Measurements from ENCODE around the gene KCNH6.

KCNH6 gene

DNA sequence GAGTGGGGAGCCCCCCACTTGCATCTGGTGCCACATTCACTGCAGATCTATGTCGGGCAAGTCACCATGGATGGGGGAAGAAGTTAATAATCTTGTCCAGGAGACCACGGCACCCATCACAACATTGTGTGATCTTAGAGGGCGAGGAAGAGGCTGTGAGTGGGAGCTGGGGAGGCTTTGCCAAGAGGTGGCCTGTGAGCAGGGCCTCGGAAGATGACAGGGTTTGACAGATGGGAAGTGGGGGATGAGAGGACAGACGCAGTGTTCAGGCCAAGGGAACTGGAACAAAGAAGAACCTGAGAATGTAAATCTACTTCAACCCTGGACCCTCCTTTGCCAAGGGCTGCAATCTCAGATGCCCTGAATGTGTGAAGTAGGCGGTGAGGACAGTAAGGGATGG lies 33.9 kb upstream of the KCNH6 start:
- DNase-seq = no peak

- DNase-seq = no peak
These were observed 32.8 kb upstream of the KCNH6 start for GRCh38 chr17:63490329-63490728.

DNA sequence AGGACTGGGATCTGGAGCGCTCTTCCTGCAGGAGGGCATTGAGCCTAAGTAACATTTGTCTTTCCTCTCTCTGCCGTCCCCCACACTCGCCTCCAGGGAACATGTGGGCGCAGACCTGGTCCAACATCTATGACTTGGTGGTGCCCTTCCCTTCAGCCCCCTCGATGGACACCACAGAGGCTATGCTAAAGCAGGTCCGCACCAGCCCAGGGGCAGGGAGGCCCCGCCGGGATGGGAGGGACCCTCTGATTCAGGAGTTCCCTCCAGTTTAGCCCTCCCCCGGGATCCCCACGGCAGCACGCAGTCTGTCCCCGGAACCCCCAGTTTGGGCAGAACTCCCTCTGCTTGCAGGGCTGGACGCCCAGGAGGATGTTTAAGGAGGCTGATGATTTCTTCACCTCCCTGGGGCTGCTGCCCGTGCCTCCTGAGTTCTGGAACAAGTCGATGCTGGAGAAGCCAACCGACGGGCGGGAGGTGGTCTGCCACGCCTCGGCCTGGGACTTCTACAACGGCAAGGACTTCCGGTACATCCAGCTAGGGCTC lies 32.2 kb upstream of the KCNH6 start:
- no peak for DNase-seq

DNA sequence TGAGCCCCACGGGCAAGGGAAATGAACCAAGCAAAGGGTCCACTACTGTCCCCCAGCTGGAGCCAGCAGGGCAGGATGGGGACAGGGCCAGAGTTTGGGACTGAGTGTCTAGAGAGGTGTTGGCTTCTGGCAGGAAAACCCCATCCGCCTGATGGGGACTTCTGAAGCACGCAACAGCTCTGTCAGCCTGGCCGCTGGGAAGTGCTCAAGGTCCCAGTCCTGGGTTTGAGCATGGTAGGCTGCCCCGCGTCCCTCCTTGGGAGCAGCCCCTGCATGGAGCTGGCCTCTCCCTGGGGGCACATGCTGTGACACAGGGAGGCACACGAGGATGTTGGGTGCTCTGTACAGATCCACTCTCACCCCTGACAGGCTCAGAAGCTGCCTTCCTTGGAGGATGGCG lies 31.7 kb upstream of the KCNH6 start:
- no peak for DNase-seq

- DNase-seq = no peak
These were observed 31.1 kb upstream of the KCNH6 start for GRCh38 chr17:63491977-63492618.

- DNase-seq = no peak
These were observed 30.2 kb upstream of the KCNH6 start for GRCh38 chr17:63492940-63493339.

GRCh38 chr17:63493411-63493810 lies 29.7 kb upstream of the KCNH6 start:
- DNase-seq = no peak

- DNase-seq = no peak
These were observed 28.7 kb upstream of the KCNH6 start for GRCh38 chr17:63494300-63494928.

GRCh38 chr17:63495491-63495890 lies 27.7 kb upstream of the KCNH6 start:
- DNase-seq = no peak

- no peak for DNase-seq
These were observed 27.0 kb upstream of the KCNH6 start for GRCh38 chr17:63496177-63496576.

DNA sequence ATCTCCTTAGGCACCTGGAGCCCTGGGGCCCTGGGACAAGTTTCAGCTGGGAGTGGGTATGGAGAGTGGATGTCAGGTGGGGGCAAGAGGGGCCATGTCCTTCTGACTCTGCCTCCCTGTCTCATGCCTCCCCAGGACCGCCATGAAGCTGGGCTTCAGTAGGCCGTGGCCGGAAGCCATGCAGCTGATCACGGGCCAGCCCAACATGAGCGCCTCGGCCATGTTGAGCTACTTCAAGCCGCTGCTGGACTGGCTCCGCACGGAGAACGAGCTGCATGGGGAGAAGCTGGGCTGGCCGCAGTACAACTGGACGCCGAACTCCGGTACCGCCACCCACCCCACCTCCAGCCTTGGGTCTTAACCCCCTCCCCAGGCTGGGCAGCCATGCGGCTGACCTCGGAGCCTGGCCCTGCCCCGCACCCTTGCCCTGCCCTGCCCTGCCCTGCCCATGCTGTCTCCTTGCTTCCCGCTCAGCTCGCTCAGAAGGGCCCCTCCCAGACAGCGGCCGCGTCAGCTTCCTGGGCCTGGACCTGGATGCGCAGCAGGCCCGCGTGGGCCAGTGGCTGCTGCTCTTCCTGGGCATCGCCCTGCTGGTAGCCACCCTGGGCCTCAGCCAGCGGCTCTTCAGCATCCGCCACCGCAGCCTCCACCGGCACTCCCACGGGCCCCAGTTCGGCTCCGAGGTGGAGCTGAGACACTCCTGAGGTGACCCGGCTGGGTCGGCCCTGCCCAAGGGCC lies 26.3 kb upstream of the KCNH6 start:
- no peak for DNase-seq

GRCh38 chr17:63497708-63498483 lies 25.3 kb upstream of the KCNH6 start:
- no peak for DNase-seq

- DNase-seq = no peak
These were observed 24.4 kb upstream of the KCNH6 start for GRCh38 chr17:63498626-63499195.

DNA sequence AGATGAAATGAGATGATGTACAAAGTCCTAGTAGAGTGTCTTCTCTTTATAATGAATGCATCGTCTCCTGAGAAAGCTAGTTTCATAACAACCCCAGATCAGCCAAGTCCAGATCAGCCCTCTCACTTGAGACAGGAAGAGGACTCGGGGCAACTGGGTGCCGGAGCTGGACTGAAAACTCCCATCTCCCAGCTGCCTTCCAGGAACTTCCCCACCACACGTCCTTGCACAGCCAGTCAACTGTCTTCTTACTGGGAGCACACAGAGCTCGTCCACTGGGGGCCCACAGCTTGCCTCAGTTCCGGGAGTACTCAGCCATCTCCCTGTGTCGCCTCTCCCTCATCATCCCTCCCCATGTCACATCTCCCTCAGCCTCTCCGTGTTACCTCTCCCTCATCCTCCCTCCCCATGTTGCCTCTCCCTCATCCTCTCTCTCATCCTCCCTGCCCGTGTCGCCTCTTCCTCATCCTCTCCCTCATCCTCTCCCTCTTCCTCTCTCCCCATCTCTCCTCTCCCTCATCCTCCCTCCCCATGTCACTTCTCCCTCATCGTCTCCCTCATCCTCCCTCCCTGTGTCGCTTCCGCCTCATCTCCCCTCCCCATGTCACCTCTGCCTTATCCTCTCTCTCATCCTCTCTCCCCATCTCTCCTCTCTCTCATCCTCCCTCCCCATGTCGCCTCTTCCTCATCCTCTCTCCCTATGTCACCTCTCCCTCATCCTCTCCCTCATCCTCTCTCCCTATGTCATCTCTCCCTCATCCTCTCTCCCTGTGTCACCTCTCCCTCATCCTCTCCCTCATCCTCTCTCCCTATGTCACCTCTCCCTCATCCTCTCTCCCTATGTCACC lies 22.4 kb upstream of the KCNH6 start:
- no peak for DNase-seq

GRCh38 chr17:63503341-63503705 lies 19.8 kb upstream of the KCNH6 start:
- DNase-seq = no peak

- no peak for DNase-seq
These were observed 18.9 kb upstream of the KCNH6 start for GRCh38 chr17:63504261-63504660.

DNA sequence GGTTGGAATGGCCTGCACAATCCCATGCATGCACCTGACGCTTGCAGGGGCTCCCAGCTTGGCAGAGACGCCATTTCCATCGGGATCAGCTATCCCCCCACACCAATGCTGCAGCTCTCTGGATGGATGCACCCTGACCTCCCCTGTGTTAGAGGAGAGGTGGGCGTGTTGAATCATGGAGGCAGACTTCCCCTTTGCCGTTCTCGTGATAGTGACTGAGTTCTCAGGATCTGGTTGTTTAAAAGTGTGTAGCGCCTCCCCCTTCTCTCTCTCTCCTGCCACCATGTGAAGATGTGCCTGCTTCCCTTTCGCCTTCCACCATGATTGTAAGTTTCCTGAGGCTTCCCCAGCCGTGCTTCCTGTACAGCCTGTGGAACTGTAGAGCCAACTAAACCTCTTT lies 17.8 kb upstream of the KCNH6 start:
- DNase-seq = no peak

DNA sequence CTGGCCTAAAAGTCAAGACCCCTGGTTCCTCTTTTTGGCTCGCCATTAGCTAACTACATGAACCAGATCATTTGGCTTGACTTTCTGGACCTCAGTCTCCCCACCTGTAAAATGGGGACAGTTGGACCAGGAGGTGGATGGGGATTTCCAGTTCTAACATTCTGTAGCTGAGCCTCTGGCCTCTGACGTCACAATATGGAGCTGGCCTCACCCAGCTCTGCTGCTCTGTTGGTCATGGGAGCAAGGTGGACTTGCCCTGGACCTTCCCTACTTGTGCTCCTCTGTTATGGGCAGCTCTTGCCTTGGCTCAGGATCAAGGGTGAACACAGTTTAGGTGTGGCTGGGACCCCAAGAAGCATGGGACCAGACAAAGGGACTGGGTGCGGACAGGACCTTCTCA lies 16.5 kb upstream of the KCNH6 start:
- DNase-seq = no peak

DNA sequence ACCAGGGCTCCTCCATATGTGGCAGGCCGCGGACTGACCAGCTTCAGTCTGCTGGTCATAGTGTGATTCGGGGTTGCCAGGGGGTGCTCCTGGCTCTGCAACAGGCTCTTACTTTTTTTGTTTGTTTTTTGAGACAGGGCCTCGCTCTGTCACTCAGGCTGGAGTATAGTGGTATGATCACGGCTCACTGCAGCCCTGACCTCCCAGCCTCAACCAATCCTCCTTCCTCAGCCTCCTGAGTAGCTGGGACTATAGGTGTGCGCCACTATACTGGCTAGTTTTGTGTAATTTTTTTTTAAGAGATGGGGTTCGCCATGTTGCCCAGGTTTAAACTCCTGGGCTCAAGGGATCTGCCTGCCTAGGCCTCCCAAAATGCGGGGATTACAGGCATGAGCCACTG lies 11.8 kb upstream of the KCNH6 start:
- DNase-seq = no peak

DNA sequence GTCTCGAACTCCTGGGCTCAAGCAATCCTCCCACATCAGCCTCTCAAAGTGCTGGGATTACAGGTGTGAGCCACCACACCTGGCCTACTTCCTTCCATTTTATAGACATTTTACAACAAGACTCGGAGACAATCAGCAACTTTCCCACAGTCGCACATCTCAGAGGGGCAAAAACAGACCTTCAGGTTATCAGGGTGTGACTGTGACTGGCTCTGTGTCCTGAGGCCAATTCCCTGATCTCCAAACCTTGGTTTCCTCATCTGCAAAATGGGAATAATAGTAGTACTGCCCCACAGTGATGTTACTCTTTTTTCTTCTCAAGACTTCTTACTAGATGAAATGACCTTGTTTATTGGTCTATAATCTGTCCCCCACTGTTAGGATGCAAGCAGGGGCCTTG lies 10.8 kb upstream of the KCNH6 start:
- DNase-seq = no peak

GRCh38 chr17:63512896-63513644 lies 10.1 kb upstream of the KCNH6 start:
- DNase-seq = no peak

Measured in activated CD8-positive, alpha-beta memory T cell treated with anti-CD3 and anti-CD28 coated beads, Interleukin-2, amount 50 U/mL, for 4 hours (primary cell).